ENCODE results near the gene FGF3. TPM values are rescaled to one million over a fixed set of nuclear protein-coding genes. Genes with fewer than 3 reads are reported as not detected.
A peak's percentile ranks its signal among the peaks of the same experiment; 100 is the strongest.

Gene FGF3
- polyA plus RNA-seq, 3 donors, result not detected

DNA sequence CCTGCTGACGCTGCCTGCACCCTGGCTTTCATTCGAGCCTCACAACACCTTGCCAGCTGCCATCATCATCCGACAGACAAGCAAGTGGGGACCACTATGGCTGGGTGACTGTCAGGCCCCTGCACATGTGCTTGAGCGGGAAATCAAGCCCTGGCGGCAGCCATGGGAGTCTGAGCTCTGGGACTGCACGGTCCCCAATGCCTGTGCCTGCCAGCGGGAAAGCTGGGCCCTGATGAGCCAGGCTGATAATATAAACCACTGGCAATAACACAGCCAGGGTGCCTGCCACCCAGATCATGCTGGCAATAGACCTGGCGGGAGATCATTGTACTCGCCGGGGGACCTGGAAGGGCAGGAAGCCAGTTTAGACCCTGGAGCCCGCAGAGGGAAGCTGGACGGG, 2.5 kb downstream of the FGF3 start:
- Mint-ChIP-seq H3K36me3 (no peaks in the 10 kb centered on the region), H3K27me3 (ENCODE audit: low read depth in 3 of 3) (peaks cover 41 to 62% (median 52%) of the 10 kb centered on the region in 3 donors), H3K9me3 (peaks cover 0 to 5% (median 0%) of the 10 kb centered on the region in 7 donors), H3K27ac (no peak overlapping the region), H3K4me1 (no peaks in the 10 kb centered on the region), H3K4me3 (peak overlapping the region in 1 of 2 donors; percentile 57)
- Histone ChIP-seq H3K4me2 (replicated peaks; ENCODE audit: extremely low read depth, low read length, poor library complexity, severe bottlenecking) (no peak overlapping the region), H3K36me3 (replicated peaks in 1 of 2; ENCODE audit: control insufficient read depth in 1 of 2, insufficient read depth in 2 of 2, low read length in 2 of 2) (no peaks in the 10 kb centered on the region), H4K20me1 (ENCODE audit: insufficient read depth, low read length) (no peaks in the 10 kb centered on the region), H3K4me1 (ENCODE audit: control insufficient read depth in 1 of 2, insufficient read depth in 2 of 2, low read length in 2 of 2) (no peaks in the 10 kb centered on the region), H2AFZ (ENCODE audit: insufficient read depth, low read depth, low read length, poor library complexity, severe bottlenecking) (no peak overlapping the region), H3K27me3 (ENCODE audit: control insufficient read depth in 2 of 2, insufficient read depth in 2 of 2, low read length in 2 of 2) (peaks cover 6 to 50% of the 10 kb centered on the region in 2 donors), H3K9me3 (replicated peaks in 1 of 2; ENCODE audit: control insufficient read depth in 1 of 2, insufficient read depth in 1 of 2, low read length in 2 of 2) (no peaks in the 10 kb centered on the region), H3K27ac (ENCODE audit: low read depth in 1 of 2, low read length in 2 of 2) (no peak overlapping the region), H3K4me3 (replicated peaks in 1 of 3; ENCODE audit: low read depth in 2 of 3, low read length in 3 of 3) (no peak overlapping the region), H3K9ac (ENCODE audit: insufficient read depth, low read length, poor library complexity, severe bottlenecking) (no peak overlapping the region), H3K79me2 (ENCODE audit: insufficient read depth, low read length) (no peaks in the 10 kb centered on the region)
- TF ChIP-seq, protein P1, sequence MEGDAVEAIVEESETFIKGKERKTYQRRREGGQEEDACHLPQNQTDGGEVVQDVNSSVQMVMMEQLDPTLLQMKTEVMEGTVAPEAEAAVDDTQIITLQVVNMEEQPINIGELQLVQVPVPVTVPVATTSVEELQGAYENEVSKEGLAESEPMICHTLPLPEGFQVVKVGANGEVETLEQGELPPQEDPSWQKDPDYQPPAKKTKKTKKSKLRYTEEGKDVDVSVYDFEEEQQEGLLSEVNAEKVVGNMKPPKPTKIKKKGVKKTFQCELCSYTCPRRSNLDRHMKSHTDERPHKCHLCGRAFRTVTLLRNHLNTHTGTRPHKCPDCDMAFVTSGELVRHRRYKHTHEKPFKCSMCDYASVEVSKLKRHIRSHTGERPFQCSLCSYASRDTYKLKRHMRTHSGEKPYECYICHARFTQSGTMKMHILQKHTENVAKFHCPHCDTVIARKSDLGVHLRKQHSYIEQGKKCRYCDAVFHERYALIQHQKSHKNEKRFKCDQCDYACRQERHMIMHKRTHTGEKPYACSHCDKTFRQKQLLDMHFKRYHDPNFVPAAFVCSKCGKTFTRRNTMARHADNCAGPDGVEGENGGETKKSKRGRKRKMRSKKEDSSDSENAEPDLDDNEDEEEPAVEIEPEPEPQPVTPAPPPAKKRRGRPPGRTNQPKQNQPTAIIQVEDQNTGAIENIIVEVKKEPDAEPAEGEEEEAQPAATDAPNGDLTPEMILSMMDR (IDR thresholded peaks at IDR 0.05), result no peak
- 25% methylated on average over 10 of the region's 12 CpGs for WGBS (ENCODE audit: insufficient coverage)
- intact Hi-C loops (cut with micrococcal nuclease), result no loop called here
- no peak for DNase-seq

DNA sequence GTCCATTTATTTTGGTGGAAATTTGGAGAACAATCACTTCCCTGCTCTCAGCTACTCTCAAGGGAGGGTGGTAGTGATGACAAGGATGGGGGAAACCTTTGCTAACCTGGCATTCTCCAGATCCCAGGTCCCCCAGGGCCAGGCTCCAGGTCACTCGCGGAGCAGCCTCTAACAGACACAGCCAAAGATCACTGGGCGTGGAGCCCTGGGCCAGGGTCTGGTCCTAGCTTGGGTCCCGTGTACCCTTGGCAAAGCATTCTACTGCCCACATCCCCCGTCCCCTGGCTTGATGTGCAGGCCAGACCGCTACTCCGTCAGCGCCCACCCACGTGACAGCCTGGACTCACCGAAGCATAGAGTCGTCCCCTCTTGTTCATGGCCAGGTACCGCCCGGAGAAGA, 3.2 kb downstream of the FGF3 start:
- TF ChIP-seq, protein P1 (IDR thresholded peaks at IDR 0.05), result no peak
- no peaks in the 10 kb centered on the region for H3K36me3 Mint-ChIP-seq
- no peaks in the 10 kb centered on the region for H3K36me3 ChIP-seq (replicated peaks in 1 of 2; ENCODE audit: control insufficient read depth in 1 of 2, insufficient read depth in 2 of 2, low read length in 2 of 2)
- H3K27me3 Mint-ChIP-seq (ENCODE audit: low read depth in 3 of 3), result peaks cover 40 to 60% (median 45%) of the 10 kb centered on the region in 3 donors
- H2AFZ ChIP-seq (ENCODE audit: insufficient read depth, low read depth, low read length, poor library complexity, severe bottlenecking), result no peak overlapping the region
- 95% methylated on average over 11 of the region's 13 CpGs for WGBS (ENCODE audit: insufficient coverage)
- no peak overlapping the region for H3K4me3 ChIP-seq (replicated peaks in 1 of 3; ENCODE audit: low read depth in 2 of 3, low read length in 3 of 3)
- peak overlapping the region in 1 of 2 donors; percentile 70 for H3K4me3 Mint-ChIP-seq
- H3K9me3 ChIP-seq (replicated peaks in 1 of 2; ENCODE audit: control insufficient read depth in 1 of 2, insufficient read depth in 1 of 2, low read length in 2 of 2), result no peaks in the 10 kb centered on the region
- H3K9ac ChIP-seq (ENCODE audit: insufficient read depth, low read length, poor library complexity, severe bottlenecking), result no peak overlapping the region
- H3K4me2 ChIP-seq (replicated peaks; ENCODE audit: extremely low read depth, low read length, poor library complexity, severe bottlenecking), result no peak overlapping the region
- no peaks in the 10 kb centered on the region for H3K4me1 Mint-ChIP-seq
- peaks cover 6 to 49% of the 10 kb centered on the region in 2 donors for H3K27me3 ChIP-seq (ENCODE audit: control insufficient read depth in 2 of 2, insufficient read depth in 2 of 2, low read length in 2 of 2)
- no peak for DNase-seq
- no peak overlapping the region for H3K27ac Mint-ChIP-seq
- no peak overlapping the region for H3K27ac ChIP-seq (ENCODE audit: low read depth in 1 of 2, low read length in 2 of 2)
- H4K20me1 ChIP-seq (ENCODE audit: insufficient read depth, low read length), result no peaks in the 10 kb centered on the region
- no peaks in the 10 kb centered on the region for H3K4me1 ChIP-seq (ENCODE audit: control insufficient read depth in 1 of 2, insufficient read depth in 2 of 2, low read length in 2 of 2)
- H3K9me3 Mint-ChIP-seq, result peaks cover 0 to 5% (median 0%) of the 10 kb centered on the region in 7 donors
- H3K79me2 ChIP-seq (ENCODE audit: insufficient read depth, low read length), result no peaks in the 10 kb centered on the region
- intact Hi-C loops (cut with micrococcal nuclease), result no loop called here
